ENCODE measurements around the gene PITX3. TPM values are rescaled to one million over a fixed set of nuclear protein-coding genes. Genes with fewer than 3 reads are reported as not detected.

The PITX3 gene
- total and polyA plus RNA-seq, 2 experiments from 2014 or later = 0.34 TPM; not detected in 1

GRCh38 chr10:102287991-102288390 is 46.7 kb upstream of the PITX3 start (continued):
- TF ChIP-seq REST (IDR thresholded peaks at IDR 0.05; ENCODE audit: unreplicated experiment) (no peak), CTCF (conservative IDR thresholded peaks at IDR 0.05; ENCODE audit: low read depth in 2 of 2) (no peak)

- Histone ChIP-seq H3K9me2 (ENCODE audit: insufficient read depth) (no peaks in the 10 kb centered on the region), H3K4me2 (no peak overlapping the region), H3K27ac (ENCODE audit: low read depth) (no peak overlapping the region), H3K36me3 (ENCODE audit: insufficient read depth) (no peaks in the 10 kb centered on the region), H3K4me3 (no peak overlapping the region), H3F3A (replicated peaks; ENCODE audit: low read depth) (no peaks in the 10 kb centered on the region), H4K20me1 (replicated peaks; ENCODE audit: insufficient read depth) (peaks cover 2% of the 10 kb centered on the region), H3K4me1 (ENCODE audit: insufficient read depth) (no peaks in the 10 kb centered on the region), H3K27me3 (ENCODE audit: insufficient read depth) (no peaks in the 10 kb centered on the region), H2AFZ (no peak overlapping the region), H3K79me2 (replicated peaks; ENCODE audit: insufficient read depth) (peaks cover 5% of the 10 kb centered on the region; the same call in 1 of the 2 replicates)
- DNase-seq (ENCODE audit: low spot score) (no peak), ATAC-seq (no peak)
- no peak overlapping the region for H3K27ac Mint-ChIP-seq
- TF ChIP-seq CTCF (conservative IDR thresholded peaks at IDR 0.05; ENCODE audit: low read depth in 2 of 2) (no peak), POLR2AphosphoS5 (IDR thresholded peaks at IDR 0.05; ENCODE audit: low read depth) (no peak), ETS1 (IDR thresholded peaks at IDR 0.05) (no peak), STAT1 (IDR thresholded peaks at IDR 0.05; ENCODE audit: unreplicated experiment) (no peak), EZH2 (IDR thresholded peaks at IDR 0.05; ENCODE audit: low read depth, unreplicated experiment) (no peak), JUNB (IDR thresholded peaks at IDR 0.05; ENCODE audit: unreplicated experiment) (no peak), NANOG (IDR thresholded peaks at IDR 0.05; ENCODE audit: borderline replicate concordance) (no peak), CREB1 (CRISPR knock-in tag; IDR thresholded peaks at IDR 0.05; ENCODE audit: low read depth) (no peak), EZH2phosphoT487 (IDR thresholded peaks at IDR 0.05; ENCODE audit: unreplicated experiment) (no peak), REST (IDR thresholded peaks at IDR 0.05; ENCODE audit: unreplicated experiment) (no peak)
- H3K9me3 Mint-ChIP-seq = no peaks in the 10 kb centered on the region
- H3K4me3 Mint-ChIP-seq = no peak overlapping the region
- no peaks in the 10 kb centered on the region for H3K36me3 Mint-ChIP-seq (ENCODE audit: low read depth)
- H3K27me3 Mint-ChIP-seq (ENCODE audit: insufficient read depth, low read depth, poor library complexity) = no peaks in the 10 kb centered on the region
- H3K4me1 Mint-ChIP-seq = no peaks in the 10 kb centered on the region
Observed at GRCh38 chr10:102287538-102287937, 46.2 kb upstream of the PITX3 start.
